DND-41 (cell line): ENCODE measurements around the gene DAPP1.

ENCODE experiments used
- ATAC-seq: fragments of 200-7000 bp; cut with Tn5 transposase; 3 replicates; pipeline ENCODE4 v1.9.1; 2021; ENCODE audit warnings: low read depth; ENCODE audit not compliant: insufficient read depth
- DNase-seq: peaks from one replicate; pipeline ENCODE4 v3.0.0-alpha.2; 2020
- H2AFZ ChIP-seq: 2 replicates; pipeline ENCODE4 v1.6.0; 2012; ENCODE audit warnings: low read depth, low read length
- H3K27ac ChIP-seq: 2 replicates; pipeline ENCODE4 v1.5.1; 2012; ENCODE audit warnings: low read length, inconsistent platforms
- H3K27me3 ChIP-seq: fragments of 200-600 bp; sonication (generic); 2 replicates; pipeline ENCODE4 v1.6.0; 2012; ENCODE audit warnings: low read length, mild to moderate bottlenecking, inconsistent platforms; ENCODE audit not compliant: insufficient read depth, poor library complexity
- H3K36me3 ChIP-seq: 2 replicates; pipeline ENCODE4 v1.5.1; 2012; ENCODE audit warnings: low read length, inconsistent platforms; ENCODE audit not compliant: insufficient read depth
- H3K4me1 ChIP-seq: 2 replicates; pipeline ENCODE4 v1.5.1; 2012; ENCODE audit warnings: mild to moderate bottlenecking, low read length; ENCODE audit not compliant: insufficient read depth
- H3K4me2 ChIP-seq: 2 replicates; pipeline ENCODE4 v1.6.0; 2012; ENCODE audit warnings: mild to moderate bottlenecking, moderate library complexity, low read length, inconsistent platforms; ENCODE audit not compliant: insufficient read depth
- H3K4me3 ChIP-seq, 2 experiments: fragments of 200-600 bp in 1 of 2; shearing (Covaris generic) in 1 of 2; 2 replicates each; pipeline ENCODE4 v1.5.1; 2012 to 2016; ENCODE audit warnings: inconsistent platforms in 2 of 2, low read length in 2 of 2, mild to moderate bottlenecking in 2 of 2, low read depth in 1 of 2, moderate library complexity in 1 of 2
- H3K79me2 ChIP-seq: 2 replicates; pipeline ENCODE4 v1.6.0; 2012; ENCODE audit warnings: low read length, inconsistent platforms; ENCODE audit not compliant: insufficient read depth
- H3K9ac ChIP-seq: 2 replicates; pipeline ENCODE4 v1.6.0; 2012; ENCODE audit warnings: low read depth, mild to moderate bottlenecking, inconsistent platforms, low read length, moderate library complexity
- H3K9me3 ChIP-seq: 2 replicates; pipeline ENCODE4 v1.5.1; 2012; ENCODE audit warnings: low read length, moderate library complexity, mild to moderate bottlenecking, inconsistent platforms; ENCODE audit not compliant: insufficient read depth, severe bottlenecking
- H4K20me1 ChIP-seq: 2 replicates; pipeline ENCODE4 v1.6.0; 2012; ENCODE audit warnings: low read length; ENCODE audit not compliant: insufficient read depth
- EZH2 ChIP-seq: IDR thresholded peaks from 3 replicates; pipeline ENCODE4 v1.6.1; 2012; ENCODE audit warnings: borderline replicate concordance, low read depth, mild to moderate bottlenecking, moderate library complexity, low read length, inconsistent platforms; ENCODE audit not compliant: severe bottlenecking
- TF ChIP-seq, protein P1 (sequence below): IDR thresholded peaks from 2 replicates; pipeline ENCODE4 v1.5.1; 2012; ENCODE audit warnings: borderline replicate concordance, low read length, moderate library complexity, mild to moderate bottlenecking; ENCODE audit not compliant: poor library complexity, severe bottlenecking; ENCODE audit errors: extremely low read depth

Gene DAPP1

DNA sequence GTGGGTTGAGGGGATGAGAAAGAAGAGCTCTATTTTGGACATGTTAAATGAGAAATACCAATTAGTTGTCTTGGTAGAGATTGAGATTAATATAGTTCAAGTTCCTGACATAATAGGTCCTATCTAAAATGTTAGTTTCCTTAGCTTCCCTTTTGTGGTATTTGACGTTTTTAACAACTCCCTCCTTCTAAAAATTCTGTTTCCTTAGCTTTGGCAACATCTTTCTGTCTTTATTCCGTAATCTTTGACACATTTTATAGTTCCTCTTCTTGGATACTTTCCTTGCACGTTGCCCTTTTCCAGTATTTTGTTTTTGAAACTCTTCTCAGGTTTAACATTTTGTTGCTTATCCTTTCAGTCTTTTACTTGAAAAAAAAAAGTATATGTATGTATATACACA, 40.7 kb downstream of the DAPP1 start:
- DNase-seq (no peak), ATAC-seq (no peak)
- Histone ChIP-seq H3K27ac (no peak overlapping the region), H3K36me3 (no peaks in the 10 kb centered on the region), H3K4me1 (no peaks in the 10 kb centered on the region), H3K9me3 (no peaks in the 10 kb centered on the region), H3K9ac (no peak overlapping the region), H4K20me1 (no peaks in the 10 kb centered on the region), H3K4me2 (no peak overlapping the region), H3K4me3 (no peak overlapping the region), H3K27me3 (peaks cover 2% of the 10 kb centered on the region), H3K79me2 (no peaks in the 10 kb centered on the region), H2AFZ (no peak overlapping the region)
- no peak for TF ChIP-seq EZH2
- TF ChIP-seq, protein P1, sequence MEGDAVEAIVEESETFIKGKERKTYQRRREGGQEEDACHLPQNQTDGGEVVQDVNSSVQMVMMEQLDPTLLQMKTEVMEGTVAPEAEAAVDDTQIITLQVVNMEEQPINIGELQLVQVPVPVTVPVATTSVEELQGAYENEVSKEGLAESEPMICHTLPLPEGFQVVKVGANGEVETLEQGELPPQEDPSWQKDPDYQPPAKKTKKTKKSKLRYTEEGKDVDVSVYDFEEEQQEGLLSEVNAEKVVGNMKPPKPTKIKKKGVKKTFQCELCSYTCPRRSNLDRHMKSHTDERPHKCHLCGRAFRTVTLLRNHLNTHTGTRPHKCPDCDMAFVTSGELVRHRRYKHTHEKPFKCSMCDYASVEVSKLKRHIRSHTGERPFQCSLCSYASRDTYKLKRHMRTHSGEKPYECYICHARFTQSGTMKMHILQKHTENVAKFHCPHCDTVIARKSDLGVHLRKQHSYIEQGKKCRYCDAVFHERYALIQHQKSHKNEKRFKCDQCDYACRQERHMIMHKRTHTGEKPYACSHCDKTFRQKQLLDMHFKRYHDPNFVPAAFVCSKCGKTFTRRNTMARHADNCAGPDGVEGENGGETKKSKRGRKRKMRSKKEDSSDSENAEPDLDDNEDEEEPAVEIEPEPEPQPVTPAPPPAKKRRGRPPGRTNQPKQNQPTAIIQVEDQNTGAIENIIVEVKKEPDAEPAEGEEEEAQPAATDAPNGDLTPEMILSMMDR = no peak

DNA sequence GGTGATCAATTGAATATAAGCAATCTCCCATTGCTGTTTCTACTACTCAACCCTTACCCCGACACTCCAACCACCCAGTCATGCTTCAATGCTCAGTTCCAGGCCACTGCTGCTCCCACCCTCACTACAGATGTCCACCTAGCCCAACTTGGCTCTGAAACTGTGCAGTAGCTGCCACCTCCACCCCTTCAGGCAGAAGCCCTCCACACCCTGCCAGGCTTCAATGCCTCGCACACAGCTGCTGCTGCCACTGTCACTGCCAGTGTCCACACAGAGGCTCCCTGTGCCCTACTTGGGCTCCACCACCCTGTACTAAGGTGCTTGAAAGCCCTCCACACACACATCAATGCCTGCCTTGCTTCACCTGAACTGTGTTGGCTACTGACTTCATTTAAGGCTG, 43.0 kb downstream of the DAPP1 start:
- H3K27ac ChIP-seq = no peak overlapping the region
- no peak overlapping the region for H3K4me2 ChIP-seq
- H3K9me3 ChIP-seq = no peaks in the 10 kb centered on the region
- no peaks in the 10 kb centered on the region for H3K27me3 ChIP-seq
- H3K36me3 ChIP-seq = no peaks in the 10 kb centered on the region
- no peak for DNase-seq
- H3K79me2 ChIP-seq = no peaks in the 10 kb centered on the region
- H3K4me3 ChIP-seq = no peak overlapping the region
- no peaks in the 10 kb centered on the region for H3K4me1 ChIP-seq
- no peak overlapping the region for H3K9ac ChIP-seq
- TF ChIP-seq EZH2 = no peak
- TF ChIP-seq, protein P1 = no peak
- no peaks in the 10 kb centered on the region for H4K20me1 ChIP-seq
- H2AFZ ChIP-seq = no peak overlapping the region
- no peak for ATAC-seq

DNA sequence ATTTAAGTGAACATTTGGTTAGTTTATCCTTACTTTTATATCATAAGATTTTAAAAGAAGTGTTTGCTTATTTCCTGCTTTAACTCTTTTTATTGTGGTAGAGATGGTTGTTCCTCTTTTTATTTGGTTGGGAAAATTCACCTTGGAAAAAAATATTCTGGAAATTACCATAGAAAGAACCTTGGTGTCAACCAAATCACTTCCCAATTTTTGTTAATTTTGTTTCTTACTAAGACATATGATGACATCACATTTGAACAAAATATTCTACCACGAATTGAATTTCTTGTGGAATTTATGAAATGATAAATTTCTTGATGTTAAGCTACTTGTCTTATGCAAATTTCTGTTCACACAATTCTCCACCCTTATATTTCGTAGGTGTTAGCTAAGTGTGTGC, 43.9 kb downstream of the DAPP1 start:
- H3K9ac ChIP-seq = no peak overlapping the region
- H4K20me1 ChIP-seq = no peaks in the 10 kb centered on the region
- no peak overlapping the region for H3K4me2 ChIP-seq
- no peaks in the 10 kb centered on the region for H3K79me2 ChIP-seq
- DNase-seq = no peak
- no peak for TF ChIP-seq EZH2
- TF ChIP-seq, protein P1 = no peak
- H3K27me3 ChIP-seq = no peaks in the 10 kb centered on the region
- no peak overlapping the region for H3K27ac ChIP-seq
- no peak overlapping the region for H3K4me3 ChIP-seq
- ATAC-seq = no peak
- H3K9me3 ChIP-seq = no peaks in the 10 kb centered on the region
- H3K4me1 ChIP-seq = no peaks in the 10 kb centered on the region
- no peak overlapping the region for H2AFZ ChIP-seq
- no peaks in the 10 kb centered on the region for H3K36me3 ChIP-seq

DNA sequence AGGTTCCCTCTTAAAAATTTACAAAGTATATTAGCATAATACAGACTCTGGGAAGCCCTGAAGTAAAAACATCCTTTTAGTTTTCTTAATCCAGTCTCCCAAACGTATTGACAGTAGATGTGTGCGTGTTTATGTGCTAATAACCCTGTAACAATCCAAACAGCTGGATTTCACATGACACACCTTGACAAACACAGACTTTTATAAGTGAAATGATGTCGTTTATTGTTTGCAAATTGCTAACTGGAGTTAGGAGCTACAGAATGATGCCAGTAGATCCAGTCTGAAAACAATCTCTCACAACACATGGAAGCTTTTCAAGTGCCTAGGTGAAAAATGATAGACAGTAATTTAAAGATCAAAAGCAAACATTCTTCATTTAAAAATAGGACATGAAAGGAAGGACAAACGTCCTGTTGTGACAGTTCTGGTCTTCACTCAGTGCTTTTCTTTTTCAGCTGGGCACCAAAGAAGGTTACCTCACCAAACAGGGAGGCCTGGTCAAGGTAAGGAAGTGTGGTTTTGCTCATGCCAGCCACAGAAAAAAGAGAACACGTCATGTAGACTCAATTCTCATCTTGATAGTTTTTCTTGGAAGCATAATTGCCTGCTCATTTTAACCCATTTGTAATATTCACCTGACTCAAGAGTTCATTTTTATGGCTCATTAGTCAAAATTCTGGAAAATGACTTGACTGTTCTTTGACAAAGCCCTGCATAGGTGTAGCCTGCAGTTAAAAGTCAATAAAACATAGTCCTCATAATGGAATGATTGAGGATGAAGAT, 44.7 kb downstream of the DAPP1 start:
- Histone ChIP-seq H3K36me3 (no peaks in the 10 kb centered on the region), H3K27me3 (no peaks in the 10 kb centered on the region), H3K9ac (no peak overlapping the region), H3K27ac (no peak overlapping the region), H3K4me1 (no peaks in the 10 kb centered on the region), H2AFZ (no peak overlapping the region), H3K4me3 (no peak overlapping the region), H4K20me1 (no peaks in the 10 kb centered on the region), H3K9me3 (no peaks in the 10 kb centered on the region), H3K4me2 (no peak overlapping the region), H3K79me2 (no peaks in the 10 kb centered on the region)
- TF ChIP-seq, protein P1 = no peak
- no peak for TF ChIP-seq EZH2
- no peak for ATAC-seq
- no peak for DNase-seq
